GM23338 (cell line): ENCODE data around the gene LARGE1. TPM values are rescaled to one million over a fixed set of nuclear protein-coding genes. Genes with fewer than 3 reads are reported as not detected.

Experiments used
- ATAC-seq: fragments of 200-7000 bp; cut with Tn5 transposase; 3 replicates; pipeline ENCODE4 v1.9.1; 2020
- DNase-seq: peaks from one replicate; pipeline ENCODE4 v3.0.0-alpha.2; 2015; ENCODE audit warnings: low spot score
- H2AFZ ChIP-seq: fragments of 200-600 bp; sonication (generic); 2 replicates; pipeline ENCODE4 v1.8.0; 2016; ENCODE audit warnings: antibody characterized with exemption, mild to moderate bottlenecking, moderate library complexity
- H3F3A ChIP-seq: fragments of 200-600 bp; sonication (generic); replicated peaks from 2 replicates; pipeline ENCODE4 v1.8.0; 2017; ENCODE audit warnings: antibody characterized with exemption, mixed run types, low read depth
- H3K27ac ChIP-seq: fragments of 200-600 bp; sonication (generic); 2 replicates; pipeline ENCODE4 v1.6.1; 2016; ENCODE audit warnings: low read depth
- H3K27me3 ChIP-seq: fragments of 200-600 bp; sonication (generic); 2 replicates; pipeline ENCODE4 v1.8.0; 2016; ENCODE audit warnings: mild to moderate bottlenecking, mixed run types, moderate library complexity; ENCODE audit not compliant: insufficient read depth
- H3K36me3 ChIP-seq: fragments of 200-600 bp; sonication (generic); 2 replicates; pipeline ENCODE4 v1.8.0; 2016; ENCODE audit warnings: mild to moderate bottlenecking; ENCODE audit not compliant: insufficient read depth
- H3K4me1 ChIP-seq: fragments of 200-600 bp; sonication (generic); 2 replicates; pipeline ENCODE4 v1.8.0; 2016; ENCODE audit warnings: mild to moderate bottlenecking, moderate library complexity; ENCODE audit not compliant: insufficient read depth
- H3K4me2 ChIP-seq: fragments of 200-600 bp; sonication (generic); 2 replicates; pipeline ENCODE4 v1.7.1; 2017; ENCODE audit warnings: mixed run types
- H3K4me3 ChIP-seq: fragments of 200-600 bp; sonication (generic); 2 replicates; pipeline ENCODE4 v1.6.1; 2016; ENCODE audit warnings: mixed run types
- H3K79me2 ChIP-seq: fragments of 200-600 bp; sonication (generic); replicated peaks from 2 replicates; pipeline ENCODE4 v1.8.0; 2017; ENCODE audit warnings: mild to moderate bottlenecking; ENCODE audit not compliant: insufficient read depth
- H3K9me2 ChIP-seq: fragments of 200-600 bp; sonication (generic); 2 replicates; pipeline ENCODE4 v1.8.0; 2017; ENCODE audit not compliant: insufficient read depth
- H4K20me1 ChIP-seq: fragments of 200-600 bp; sonication (generic); replicated peaks from 2 replicates; pipeline ENCODE4 v1.8.0; 2017; ENCODE audit warnings: mild to moderate bottlenecking; ENCODE audit not compliant: insufficient read depth
- H3K27ac Mint-ChIP-seq: 2 replicates; pipeline ENCODE4 v1.8.0; 2020; ENCODE audit warnings: inconsistent platforms, mild to moderate bottlenecking, moderate library complexity, mixed read lengths
- H3K27me3 Mint-ChIP-seq: 3 replicates; pipeline ENCODE4 v1.8.0; 2022; ENCODE audit warnings: low read depth, mild to moderate bottlenecking, moderate library complexity, mixed read lengths, inconsistent platforms; ENCODE audit not compliant: insufficient read depth, poor library complexity
- H3K36me3 Mint-ChIP-seq: 3 replicates; pipeline ENCODE4 v1.8.0; 2021; ENCODE audit warnings: low read depth, mild to moderate bottlenecking, inconsistent platforms, moderate library complexity, mixed read lengths
- H3K4me1 Mint-ChIP-seq: 3 replicates; pipeline ENCODE4 v1.8.0; 2020; ENCODE audit warnings: mild to moderate bottlenecking, inconsistent platforms, mixed read lengths
- H3K4me3 Mint-ChIP-seq: 3 replicates; pipeline ENCODE4 v1.8.0; 2021; ENCODE audit warnings: moderate library complexity, mild to moderate bottlenecking, inconsistent platforms, mixed read lengths
- H3K9me3 Mint-ChIP-seq: 3 replicates; pipeline ENCODE4 v1.8.0; 2020; ENCODE audit warnings: moderate library complexity, mild to moderate bottlenecking, inconsistent platforms, mixed read lengths
- CREB1 ChIP-seq: fragments of 250-450 bp; sonication (Bioruptor Pico); IDR thresholded peaks from 2 replicates; pipeline ENCODE4 v1.5.0; 2020; ENCODE audit warnings: low read depth, mild to moderate bottlenecking, moderate library complexity
- EZH2 ChIP-seq: fragments of 200-600 bp; sonication (generic); IDR thresholded peaks from one replicate; pipeline ENCODE4 v1.8.0; 2017; ENCODE audit warnings: antibody characterized with exemption, mild to moderate bottlenecking, low read depth; ENCODE audit not compliant: unreplicated experiment
- EZH2phosphoT487 ChIP-seq: fragments of 200-600 bp; sonication (generic); IDR thresholded peaks from one replicate; pipeline ENCODE4 v1.8.1; 2018; ENCODE audit warnings: antibody characterized with exemption; ENCODE audit not compliant: unreplicated experiment
- JUNB ChIP-seq: IDR thresholded peaks from one replicate; pipeline ENCODE4 v1.6.1; 2016; ENCODE audit warnings: antibody characterized with exemption; ENCODE audit not compliant: unreplicated experiment
- NANOG ChIP-seq: IDR thresholded peaks from 2 replicates; pipeline ENCODE4 v1.6.1; 2016; ENCODE audit warnings: antibody characterized with exemption, borderline replicate concordance
- POLR2AphosphoS5 ChIP-seq: IDR thresholded peaks from 2 replicates; pipeline ENCODE4 v1.6.1; 2016; ENCODE audit warnings: antibody characterized with exemption, low read depth
- REST ChIP-seq: IDR thresholded peaks from one replicate; pipeline ENCODE4 v1.6.1; 2018; ENCODE audit warnings: antibody characterized with exemption; ENCODE audit not compliant: unreplicated experiment
- STAT1 ChIP-seq: IDR thresholded peaks from one replicate; pipeline ENCODE4 v1.6.1; 2016; ENCODE audit warnings: antibody characterized with exemption; ENCODE audit not compliant: unreplicated experiment
- ZNF114 ChIP-seq: fragments of 250-450 bp; sonication (Bioruptor Pico); IDR thresholded peaks from 2 replicates; pipeline ENCODE4 v1.5.0; 2020; ENCODE audit warnings: mild to moderate bottlenecking, moderate library complexity
- ZNF331 ChIP-seq: fragments of 250-450 bp; sonication (Bioruptor Pico); IDR thresholded peaks from 2 replicates; pipeline ENCODE4 v1.5.0; 2020; ENCODE audit warnings: low read depth, mild to moderate bottlenecking, moderate library complexity
- polyA plus RNA-seq: library from polyadenylated mRNA; unstranded; fragments of >200 nt; fragmentation: Nextera tagmentation; extraction: Ambion mirVana; gene quantifications from 2 replicates; pipeline ENCODE4 v1.2.1, GENCODE V29; 2016
- total RNA-seq: library from RNA; depleted of rRNA; stranded (reverse); fragments of >200 nt; shearing (Covaris generic); gene quantifications from 2 replicates; pipeline ENCODE4 v1.2.3, GENCODE V29; 2014
- TF ChIP-seq, protein P1 (sequence below): IDR thresholded peaks from 2 replicates; pipeline ENCODE4 v1.6.1; 2016; ENCODE audit warnings: antibody characterized with exemption
- TF ChIP-seq, protein P2 (sequence below): fragments of 250-450 bp; sonication (Bioruptor Pico); IDR thresholded peaks from 2 replicates; pipeline ENCODE4 v1.5.0; 2020; ENCODE audit warnings: mild to moderate bottlenecking, moderate library complexity
- TF ChIP-seq, protein P3 (sequence below), 2 experiments: fragments of 200-600 bp in 1 of 2; sonication (generic) in 1 of 2; conservative IDR thresholded peaks; 2 replicates each; pipeline versions ENCODE4 v1.5.1 to v1.6.1; 2016 to 2017; ENCODE audit warnings: antibody characterized with exemption in 2 of 2, low read depth in 2 of 2, mild to moderate bottlenecking in 2 of 2, moderate library complexity in 1 of 2

LARGE1 gene
- total and polyA plus RNA-seq, 2 experiments from 2014 or later = 12.8 to 75.6 TPM

GRCh38 chr22:33940741-33941140 is 20.5 kb upstream of the LARGE1 start:
- no peaks in the 10 kb centered on the region for H3K27me3 ChIP-seq
- H3K4me1 ChIP-seq = no peaks in the 10 kb centered on the region
- H3K4me3 Mint-ChIP-seq = no peak overlapping the region
- H3K9me2 ChIP-seq = no peaks in the 10 kb centered on the region; the same call in 1 of the 2 replicates
- no peaks in the 10 kb centered on the region for H3K4me1 Mint-ChIP-seq
- no peak for ATAC-seq
- no peak overlapping the region for H3K27ac ChIP-seq
- H3K27ac Mint-ChIP-seq = no peak overlapping the region
- no peaks in the 10 kb centered on the region for H4K20me1 ChIP-seq
- no peaks in the 10 kb centered on the region for H3K79me2 ChIP-seq
- H3K4me2 ChIP-seq = no peak overlapping the region
- no peaks in the 10 kb centered on the region for H3F3A ChIP-seq
- TF ChIP-seq STAT1 (no peak), ZNF331 (CRISPR knock-in tag) (no peak), CREB1 (no peak), REST (no peak), EZH2 (no peak), ZNF114 (no peak), EZH2phosphoT487 (no peak), JUNB (no peak), POLR2AphosphoS5 (no peak), NANOG (no peak)
- TF ChIP-seq, protein P1, sequence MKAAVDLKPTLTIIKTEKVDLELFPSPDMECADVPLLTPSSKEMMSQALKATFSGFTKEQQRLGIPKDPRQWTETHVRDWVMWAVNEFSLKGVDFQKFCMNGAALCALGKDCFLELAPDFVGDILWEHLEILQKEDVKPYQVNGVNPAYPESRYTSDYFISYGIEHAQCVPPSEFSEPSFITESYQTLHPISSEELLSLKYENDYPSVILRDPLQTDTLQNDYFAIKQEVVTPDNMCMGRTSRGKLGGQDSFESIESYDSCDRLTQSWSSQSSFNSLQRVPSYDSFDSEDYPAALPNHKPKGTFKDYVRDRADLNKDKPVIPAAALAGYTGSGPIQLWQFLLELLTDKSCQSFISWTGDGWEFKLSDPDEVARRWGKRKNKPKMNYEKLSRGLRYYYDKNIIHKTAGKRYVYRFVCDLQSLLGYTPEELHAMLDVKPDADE = no peak
- TF ChIP-seq, protein P2, sequence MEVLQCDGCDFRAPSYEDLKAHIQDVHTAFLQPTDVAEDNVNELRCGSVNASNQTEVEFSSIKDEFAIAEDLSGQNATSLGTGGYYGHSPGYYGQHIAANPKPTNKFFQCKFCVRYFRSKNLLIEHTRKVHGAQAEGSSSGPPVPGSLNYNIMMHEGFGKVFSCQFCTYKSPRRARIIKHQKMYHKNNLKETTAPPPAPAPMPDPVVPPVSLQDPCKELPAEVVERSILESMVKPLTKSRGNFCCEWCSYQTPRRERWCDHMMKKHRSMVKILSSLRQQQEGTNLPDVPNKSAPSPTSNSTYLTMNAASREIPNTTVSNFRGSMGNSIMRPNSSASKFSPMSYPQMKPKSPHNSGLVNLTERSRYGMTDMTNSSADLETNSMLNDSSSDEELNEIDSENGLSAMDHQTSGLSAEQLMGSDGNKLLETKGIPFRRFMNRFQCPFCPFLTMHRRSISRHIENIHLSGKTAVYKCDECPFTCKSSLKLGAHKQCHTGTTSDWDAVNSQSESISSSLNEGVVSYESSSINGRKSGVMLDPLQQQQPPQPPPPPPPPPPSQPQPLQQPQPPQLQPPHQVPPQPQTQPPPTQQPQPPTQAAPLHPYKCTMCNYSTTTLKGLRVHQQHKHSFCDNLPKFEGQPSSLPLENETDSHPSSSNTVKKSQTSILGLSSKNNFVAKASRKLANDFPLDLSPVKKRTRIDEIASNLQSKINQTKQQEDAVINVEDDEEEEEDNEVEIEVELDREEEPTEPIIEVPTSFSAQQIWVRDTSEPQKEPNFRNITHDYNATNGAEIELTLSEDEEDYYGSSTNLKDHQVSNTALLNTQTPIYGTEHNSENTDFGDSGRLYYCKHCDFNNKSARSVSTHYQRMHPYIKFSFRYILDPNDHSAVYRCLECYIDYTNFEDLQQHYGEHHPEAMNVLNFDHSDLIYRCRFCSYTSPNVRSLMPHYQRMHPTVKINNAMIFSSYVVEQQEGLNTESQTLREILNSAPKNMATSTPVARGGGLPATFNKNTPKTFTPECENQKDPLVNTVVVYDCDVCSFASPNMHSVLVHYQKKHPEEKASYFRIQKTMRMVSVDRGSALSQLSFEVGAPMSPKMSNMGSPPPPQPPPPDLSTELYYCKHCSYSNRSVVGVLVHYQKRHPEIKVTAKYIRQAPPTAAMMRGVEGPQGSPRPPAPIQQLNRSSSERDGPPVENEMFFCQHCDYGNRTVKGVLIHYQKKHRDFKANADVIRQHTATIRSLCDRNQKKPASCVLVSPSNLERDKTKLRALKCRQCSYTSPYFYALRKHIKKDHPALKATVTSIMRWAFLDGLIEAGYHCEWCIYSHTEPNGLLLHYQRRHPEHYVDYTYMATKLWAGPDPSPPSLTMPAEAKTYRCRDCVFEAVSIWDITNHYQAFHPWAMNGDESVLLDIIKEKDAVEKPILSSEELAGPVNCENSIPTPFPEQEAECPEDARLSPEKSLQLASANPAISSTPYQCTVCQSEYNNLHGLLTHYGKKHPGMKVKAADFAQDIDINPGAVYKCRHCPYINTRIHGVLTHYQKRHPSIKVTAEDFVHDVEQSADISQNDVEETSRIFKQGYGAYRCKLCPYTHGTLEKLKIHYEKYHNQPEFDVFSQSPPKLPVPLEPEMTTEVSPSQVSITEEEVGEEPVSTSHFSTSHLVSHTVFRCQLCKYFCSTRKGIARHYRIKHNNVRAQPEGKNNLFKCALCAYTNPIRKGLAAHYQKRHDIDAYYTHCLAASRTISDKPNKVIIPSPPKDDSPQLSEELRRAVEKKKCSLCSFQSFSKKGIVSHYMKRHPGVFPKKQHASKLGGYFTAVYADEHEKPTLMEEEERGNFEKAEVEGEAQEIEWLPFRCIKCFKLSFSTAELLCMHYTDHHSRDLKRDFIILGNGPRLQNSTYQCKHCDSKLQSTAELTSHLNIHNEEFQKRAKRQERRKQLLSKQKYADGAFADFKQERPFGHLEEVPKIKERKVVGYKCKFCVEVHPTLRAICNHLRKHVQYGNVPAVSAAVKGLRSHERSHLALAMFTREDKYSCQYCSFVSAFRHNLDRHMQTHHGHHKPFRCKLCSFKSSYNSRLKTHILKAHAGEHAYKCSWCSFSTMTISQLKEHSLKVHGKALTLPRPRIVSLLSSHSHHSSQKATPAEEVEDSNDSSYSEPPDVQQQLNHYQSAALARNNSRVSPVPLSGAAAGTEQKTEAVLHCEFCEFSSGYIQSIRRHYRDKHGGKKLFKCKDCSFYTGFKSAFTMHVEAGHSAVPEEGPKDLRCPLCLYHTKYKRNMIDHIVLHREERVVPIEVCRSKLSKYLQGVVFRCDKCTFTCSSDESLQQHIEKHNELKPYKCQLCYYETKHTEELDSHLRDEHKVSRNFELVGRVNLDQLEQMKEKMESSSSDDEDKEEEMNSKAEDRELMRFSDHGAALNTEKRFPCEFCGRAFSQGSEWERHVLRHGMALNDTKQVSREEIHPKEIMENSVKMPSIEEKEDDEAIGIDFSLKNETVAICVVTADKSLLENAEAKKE (CRISPR knock-in tag) = no peak
- TF ChIP-seq, protein P3, sequence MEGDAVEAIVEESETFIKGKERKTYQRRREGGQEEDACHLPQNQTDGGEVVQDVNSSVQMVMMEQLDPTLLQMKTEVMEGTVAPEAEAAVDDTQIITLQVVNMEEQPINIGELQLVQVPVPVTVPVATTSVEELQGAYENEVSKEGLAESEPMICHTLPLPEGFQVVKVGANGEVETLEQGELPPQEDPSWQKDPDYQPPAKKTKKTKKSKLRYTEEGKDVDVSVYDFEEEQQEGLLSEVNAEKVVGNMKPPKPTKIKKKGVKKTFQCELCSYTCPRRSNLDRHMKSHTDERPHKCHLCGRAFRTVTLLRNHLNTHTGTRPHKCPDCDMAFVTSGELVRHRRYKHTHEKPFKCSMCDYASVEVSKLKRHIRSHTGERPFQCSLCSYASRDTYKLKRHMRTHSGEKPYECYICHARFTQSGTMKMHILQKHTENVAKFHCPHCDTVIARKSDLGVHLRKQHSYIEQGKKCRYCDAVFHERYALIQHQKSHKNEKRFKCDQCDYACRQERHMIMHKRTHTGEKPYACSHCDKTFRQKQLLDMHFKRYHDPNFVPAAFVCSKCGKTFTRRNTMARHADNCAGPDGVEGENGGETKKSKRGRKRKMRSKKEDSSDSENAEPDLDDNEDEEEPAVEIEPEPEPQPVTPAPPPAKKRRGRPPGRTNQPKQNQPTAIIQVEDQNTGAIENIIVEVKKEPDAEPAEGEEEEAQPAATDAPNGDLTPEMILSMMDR (conservative IDR thresholded peaks at IDR 0.05; ENCODE audit: low read depth in 2 of 2) = no peak
- peaks cover 4% of the 10 kb centered on the region; the same call in 2 of the 3 replicates for H3K36me3 Mint-ChIP-seq
- H3K9me3 Mint-ChIP-seq = peaks cover 17% of the 10 kb centered on the region
- no peak overlapping the region for H3K4me3 ChIP-seq
- no peak overlapping the region for H2AFZ ChIP-seq
- DNase-seq = no peak
- no peaks in the 10 kb centered on the region for H3K27me3 Mint-ChIP-seq
- H3K36me3 ChIP-seq = no peaks in the 10 kb centered on the region
